Skeletal muscle tissue (tissue), 4 donors: Measurements from ENCODE around the gene ATP10A. TPM values are rescaled to one million over a fixed set of nuclear protein-coding genes. Genes with fewer than 3 reads are reported as not detected.

Experiments
- H3K27ac ChIP-seq: one replicate; pipeline ENCODE4 v1.7.0; 2013; ENCODE audit warnings: mild to moderate bottlenecking, low read depth, low read length, inconsistent platforms
- H3K27me3 ChIP-seq, 3 donors: one replicate each; pipeline ENCODE4 v1.7.0; 2013; ENCODE audit warnings: low read length in 3 of 3; ENCODE audit not compliant: control insufficient read depth in 3 of 3, insufficient read depth in 3 of 3
- H3K36me3 ChIP-seq, 3 donors: one replicate each; pipeline ENCODE4 v1.7.0; 2013; ENCODE audit warnings: low read length in 3 of 3; ENCODE audit not compliant: control insufficient read depth in 3 of 3, insufficient read depth in 3 of 3
- H3K4me1 ChIP-seq, 3 donors: one replicate each; pipeline ENCODE4 v1.7.0; 2013; ENCODE audit warnings: low read length in 3 of 3, mild to moderate bottlenecking in 3 of 3; ENCODE audit not compliant: control insufficient read depth in 3 of 3, insufficient read depth in 3 of 3
- H3K4me3 ChIP-seq, 3 donors: one replicate each; pipeline ENCODE4 v1.7.0; 2013; ENCODE audit warnings: low read length in 3 of 3
- H3K9ac ChIP-seq, 3 donors: one replicate each; pipeline ENCODE4 v1.7.0; 2013; ENCODE audit warnings: low read length in 3 of 3, mild to moderate bottlenecking in 3 of 3, moderate library complexity in 2 of 3, low read depth in 1 of 3
- H3K9me3 ChIP-seq, 3 donors: one replicate each; pipeline ENCODE4 v1.7.0; 2013; ENCODE audit warnings: low read length in 3 of 3; ENCODE audit not compliant: control insufficient read depth in 3 of 3
- total RNA-seq: library from RNA; depleted of rRNA; stranded (reverse); fragments of >200 nt; gene quantifications from one replicate; pipeline ENCODE4 v1.2.3, GENCODE V29; 2014
- donor health status: Osteomylitis.

ATP10A gene
- total RNA-seq, 1 donor from 2014 or later = 7.8 TPM

- H3K27me3 ChIP-seq = no peaks in the 10 kb centered on the region
- no peak overlapping the region for H3K4me3 ChIP-seq
- H3K9ac ChIP-seq = no peak overlapping the region
- H3K9me3 ChIP-seq = no peaks in the 10 kb centered on the region
- no peak overlapping the region for H3K27ac ChIP-seq
- peaks cover 14 to 17% (median 16%) of the 10 kb centered on the region in 3 donors for H3K4me1 ChIP-seq
- H3K36me3 ChIP-seq = no peaks in the 10 kb centered on the region
Measured at GRCh38 chr15:25771338-25771706, 91.8 kb downstream of the ATP10A start.

DNA sequence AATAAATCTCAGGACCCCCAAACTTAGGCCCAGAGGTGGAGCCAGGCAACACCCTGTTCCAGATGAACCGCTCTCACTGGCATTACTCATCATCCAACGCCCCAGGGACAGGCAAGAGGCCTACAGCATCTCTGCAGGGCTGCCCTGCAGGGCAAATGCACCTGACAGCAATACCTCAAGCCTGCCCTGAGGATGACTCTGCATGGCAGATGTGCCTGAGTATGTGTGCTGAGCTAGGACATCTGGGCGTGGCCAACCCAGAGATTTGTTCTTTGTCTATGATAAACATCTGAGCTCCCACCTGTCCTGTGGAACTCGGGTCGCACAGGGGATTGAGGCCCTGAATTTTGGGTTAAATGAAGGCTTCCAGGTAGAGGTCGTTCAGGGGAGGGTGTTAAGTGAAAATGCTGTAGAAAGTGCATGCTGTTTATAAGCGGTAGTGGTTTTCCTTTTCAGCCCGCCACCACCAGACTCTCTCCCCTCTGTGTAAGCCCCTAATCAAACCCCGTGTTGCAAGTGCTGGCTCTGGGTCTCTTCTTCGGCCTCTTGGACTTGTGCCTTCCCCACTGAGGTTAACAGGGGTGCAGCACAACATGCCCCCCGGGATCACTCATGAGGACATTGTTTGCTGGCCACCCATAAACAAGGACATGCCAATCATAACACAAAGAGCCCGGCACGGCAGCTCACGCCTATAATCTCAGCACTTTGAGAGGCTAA is 92.3 kb downstream of the ATP10A start:
- H3K4me1 ChIP-seq = peaks cover 12 to 19% (median 13%) of the 10 kb centered on the region in 3 donors
- H3K27me3 ChIP-seq = no peaks in the 10 kb centered on the region
- H3K36me3 ChIP-seq = no peaks in the 10 kb centered on the region
- H3K9me3 ChIP-seq = no peaks in the 10 kb centered on the region
- no peak overlapping the region for H3K4me3 ChIP-seq
- no peak overlapping the region for H3K9ac ChIP-seq
- no peak overlapping the region for H3K27ac ChIP-seq

- H3K36me3 ChIP-seq = no peaks in the 10 kb centered on the region
- no peak overlapping the region for H3K27ac ChIP-seq
- no peak overlapping the region for H3K4me3 ChIP-seq
- no peaks in the 10 kb centered on the region for H3K27me3 ChIP-seq
- no peak overlapping the region for H3K9ac ChIP-seq
- H3K9me3 ChIP-seq = no peaks in the 10 kb centered on the region
- H3K4me1 ChIP-seq = peaks cover 6 to 12% (median 7%) of the 10 kb centered on the region in 3 donors
Measured at GRCh38 chr15:25770031-25770430, 93.1 kb downstream of the ATP10A start.

GRCh38 chr15:25768271-25768670 is 94.9 kb downstream of the ATP10A start:
- Histone ChIP-seq H3K36me3 (no peaks in the 10 kb centered on the region), H3K27me3 (no peaks in the 10 kb centered on the region), H3K9me3 (no peaks in the 10 kb centered on the region), H3K9ac (no peak overlapping the region), H3K4me3 (no peak overlapping the region), H3K27ac (no peak overlapping the region), H3K4me1 (peaks cover 5 to 12% (median 7%) of the 10 kb centered on the region in 3 donors)

- no peak overlapping the region for H3K9ac ChIP-seq
- no peak overlapping the region for H3K27ac ChIP-seq
- peaks cover 5 to 12% (median 7%) of the 10 kb centered on the region in 3 donors for H3K4me1 ChIP-seq
- H3K4me3 ChIP-seq = no peak overlapping the region
- H3K27me3 ChIP-seq = no peaks in the 10 kb centered on the region
- no peaks in the 10 kb centered on the region for H3K9me3 ChIP-seq
- H3K36me3 ChIP-seq = no peaks in the 10 kb centered on the region
Measured at GRCh38 chr15:25767356-25768151, 95.6 kb downstream of the ATP10A start.

DNA sequence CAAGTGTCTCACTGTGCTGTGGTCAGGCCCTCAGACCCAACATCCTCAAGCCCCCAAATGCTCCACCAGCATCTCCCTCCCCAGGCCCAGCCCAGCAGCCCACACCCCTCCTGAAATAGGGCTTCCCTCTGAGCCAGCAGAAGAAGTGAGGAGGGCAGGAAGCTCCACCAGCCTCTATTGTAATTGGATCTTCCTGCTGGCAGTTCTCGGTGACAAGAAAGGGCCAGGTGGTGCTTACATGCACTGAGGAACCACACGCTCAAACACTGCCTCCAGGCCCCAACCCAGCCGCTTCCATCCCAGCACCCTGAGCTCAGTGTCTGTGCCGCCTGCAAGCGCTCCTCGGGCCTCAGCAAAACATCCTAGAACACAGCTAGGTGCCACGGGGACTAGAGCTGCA is 96.7 kb downstream of the ATP10A start:
- peaks cover 5 to 12% (median 7%) of the 10 kb centered on the region in 3 donors for H3K4me1 ChIP-seq
- no peak overlapping the region for H3K27ac ChIP-seq
- peak overlapping the region in 1 of 3 donors; percentile 12 for H3K9ac ChIP-seq
- H3K36me3 ChIP-seq = no peaks in the 10 kb centered on the region
- H3K4me3 ChIP-seq = no peak overlapping the region
- H3K27me3 ChIP-seq = no peaks in the 10 kb centered on the region
- H3K9me3 ChIP-seq = no peaks in the 10 kb centered on the region

- H3K9ac ChIP-seq = no peak overlapping the region
- H3K4me1 ChIP-seq = peaks cover 5 to 12% (median 7%) of the 10 kb centered on the region in 3 donors
- H3K9me3 ChIP-seq = no peaks in the 10 kb centered on the region
- H3K27ac ChIP-seq = no peak overlapping the region
- no peaks in the 10 kb centered on the region for H3K36me3 ChIP-seq
- no peak overlapping the region for H3K4me3 ChIP-seq
- H3K27me3 ChIP-seq = no peaks in the 10 kb centered on the region
Measured at GRCh38 chr15:25764980-25765735, 98.0 kb downstream of the ATP10A start.

DNA sequence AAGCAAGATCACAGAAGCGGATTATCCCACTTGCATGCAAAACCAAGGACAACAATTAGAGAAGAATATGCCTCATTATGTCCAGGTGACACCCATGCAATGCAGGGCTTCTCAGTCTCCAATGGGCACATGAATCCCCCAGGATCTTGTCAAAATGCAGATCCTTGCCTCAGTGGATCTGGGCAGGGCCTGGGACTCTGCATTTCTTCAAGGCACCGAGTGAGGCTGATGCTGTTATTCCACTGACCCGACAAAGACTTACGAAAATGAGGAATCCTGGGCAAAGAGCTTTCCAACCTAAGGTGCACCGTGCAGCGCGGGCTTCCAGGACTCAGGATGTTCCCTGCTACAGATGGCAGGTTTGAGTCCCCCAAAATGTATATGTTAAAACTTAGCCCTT is 99.2 kb downstream of the ATP10A start:
- Histone ChIP-seq H3K27ac (no peak overlapping the region), H3K9ac (no peak overlapping the region), H3K4me3 (no peak overlapping the region), H3K4me1 (peaks cover 5 to 12% (median 7%) of the 10 kb centered on the region in 3 donors), H3K27me3 (no peaks in the 10 kb centered on the region), H3K36me3 (no peaks in the 10 kb centered on the region), H3K9me3 (no peaks in the 10 kb centered on the region)

DNA sequence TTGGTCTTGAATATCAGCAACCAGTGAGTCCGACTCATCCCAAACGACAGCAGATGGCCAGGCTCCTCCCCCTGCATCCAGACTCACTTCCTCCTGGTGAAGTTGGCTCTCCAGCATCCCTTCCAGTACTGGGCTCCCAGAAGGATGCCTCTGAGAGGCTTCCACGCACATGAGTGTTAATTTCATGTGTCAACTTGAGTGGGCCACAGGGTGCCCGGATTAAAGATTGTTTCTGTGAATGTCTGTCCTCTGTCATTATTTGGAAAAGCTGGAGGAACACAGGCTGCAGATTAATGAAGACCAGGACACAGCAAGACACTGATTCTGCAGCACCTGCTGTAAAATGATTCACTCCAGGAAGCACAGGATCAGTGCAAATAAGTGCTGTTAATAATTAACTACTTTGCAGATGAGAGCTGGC is 99.8 kb downstream of the ATP10A start:
- no peaks in the 10 kb centered on the region for H3K36me3 ChIP-seq
- H3K4me3 ChIP-seq = no peak overlapping the region
- H3K4me1 ChIP-seq = peaks cover 5 to 12% (median 7%) of the 10 kb centered on the region in 3 donors
- no peaks in the 10 kb centered on the region for H3K27me3 ChIP-seq
- no peak overlapping the region for H3K9ac ChIP-seq
- no peaks in the 10 kb centered on the region for H3K9me3 ChIP-seq
- no peak overlapping the region for H3K27ac ChIP-seq
